GM13976 (cell line): ENCODE results near the gene PRAF2.

Source experiments
- DNase-seq: peaks from one replicate; pipeline ENCODE4 v3.0.0; 2012; ENCODE audit warnings: low spot score
- CTCF ChIP-seq: IDR thresholded peaks from 2 replicates; pipeline ENCODE4 v1.5.1; 2012; ENCODE audit warnings: borderline replicate concordance, mild to moderate bottlenecking; ENCODE audit not compliant: insufficient read depth; ENCODE audit errors: extremely low read depth, missing control alignments, control extremely low read depth
- in situ Hi-C: fragments of 300-500 bp; cut with MboI; formaldehyde crosslinking; loops from one replicate; pipeline ENCODE4 v1.12.0; 2022; ENCODE audit warnings: low sequenced_read_pairs, mixed read lengths, inconsistent platforms; ENCODE audit not compliant: unreplicated experiment

Gene PRAF2

GRCh38 chrX:49111791-49112190 is 38.0 kb upstream of the PRAF2 start:
- no peak for TF ChIP-seq CTCF
- in situ Hi-C loops = no loop called here
- DNase-seq = no peak

GRCh38 chrX:49110417-49110816 is 36.6 kb upstream of the PRAF2 start:
- DNase-seq = no peak
- no peak for TF ChIP-seq CTCF
- in situ Hi-C loops = no loop called here

- no peak for DNase-seq
- in situ Hi-C loops = no loop called here
- no peak for TF ChIP-seq CTCF
These were observed 34.8 kb upstream of the PRAF2 start for GRCh38 chrX:49108641-49109040.

- in situ Hi-C loops = no loop called here
- no peak for DNase-seq
- TF ChIP-seq CTCF = no peak
These were observed 33.1 kb upstream of the PRAF2 start for GRCh38 chrX:49106930-49107329.

- in situ Hi-C loops = no loop called here
- DNase-seq = no peak
- no peak for TF ChIP-seq CTCF
These were observed 32.5 kb upstream of the PRAF2 start for GRCh38 chrX:49106296-49106695.

GRCh38 chrX:49103637-49104036 is 29.8 kb upstream of the PRAF2 start:
- no peak for DNase-seq
- TF ChIP-seq CTCF = no peak
- in situ Hi-C loops = no loop called here

GRCh38 chrX:49102190-49102589 is 28.4 kb upstream of the PRAF2 start:
- in situ Hi-C loops = no loop called here
- no peak for DNase-seq
- TF ChIP-seq CTCF = no peak
